SKM-1 treated with dmso at 0.1 percent for 144 hours (cell line): ENCODE measurements around the gene ATP2C2.
"Not testable (repeated sequence)": the region's sequence is repeated elsewhere in the genome, so short reads cannot be mapped to it uniquely, and the experiment has no call there.

Experiments
- DNase-seq: peaks from one replicate; lab custom pipeline; 2025; ENCODE audit not compliant: unreplicated experiment; lab: John Stamatoyannopoulos, UW

ATP2C2 gene

GRCh38 chr16:84339311-84339710 lies 29.0 kb upstream of the ATP2C2 start:
- DNase-seq: no peak

- DNase-seq: no peak
Measured at GRCh38 chr16:84339766-84340165, 28.6 kb upstream of the ATP2C2 start.

- peak; percentile 48 for DNase-seq
Measured at GRCh38 chr16:84340325-84341040, 27.9 kb upstream of the ATP2C2 start.

- no peak for DNase-seq
Measured at GRCh38 chr16:84341528-84342295, 26.6 kb upstream of the ATP2C2 start.

- DNase-seq: not testable (repeated sequence)
Measured at GRCh38 chr16:84343800-84344199, 24.5 kb upstream of the ATP2C2 start.

- DNase-seq: no peak
Measured at GRCh38 chr16:84344781-84345180, 23.6 kb upstream of the ATP2C2 start.

GRCh38 chr16:84347161-84347560 lies 21.2 kb upstream of the ATP2C2 start:
- DNase-seq: no peak

GRCh38 chr16:84348386-84348888 lies 19.9 kb upstream of the ATP2C2 start:
- no peak for DNase-seq

GRCh38 chr16:84349862-84350684 lies 18.3 kb upstream of the ATP2C2 start:
- DNase-seq: no peak

- no peak for DNase-seq
Measured at GRCh38 chr16:84350685-84351400, 17.5 kb upstream of the ATP2C2 start.

GRCh38 chr16:84351630-84352029 lies 16.7 kb upstream of the ATP2C2 start:
- no peak for DNase-seq

- DNase-seq: peak; percentile 10
Measured at GRCh38 chr16:84354306-84354705, 14.0 kb upstream of the ATP2C2 start.

- DNase-seq: no peak
Measured at GRCh38 chr16:84355149-84355548, 13.2 kb upstream of the ATP2C2 start.

GRCh38 chr16:84356176-84356575 lies 12.2 kb upstream of the ATP2C2 start:
- no peak for DNase-seq

GRCh38 chr16:84356591-84357116 lies 11.7 kb upstream of the ATP2C2 start:
- DNase-seq: no peak

- DNase-seq: peak; percentile 93
Measured at GRCh38 chr16:84357191-84357651, 11.1 kb upstream of the ATP2C2 start.

GRCh38 chr16:84358601-84359295 lies 9.6 kb upstream of the ATP2C2 start:
- DNase-seq: no peak

GRCh38 chr16:84359326-84359725 lies 9.0 kb upstream of the ATP2C2 start:
- no peak for DNase-seq

- no peak for DNase-seq
Measured at GRCh38 chr16:84360170-84360569, 8.2 kb upstream of the ATP2C2 start.

GRCh38 chr16:84360748-84361147 lies 7.6 kb upstream of the ATP2C2 start:
- DNase-seq: no peak
